ENCODE data around the gene ARSG. TPM values are rescaled to one million over a fixed set of nuclear protein-coding genes. Genes with fewer than 3 reads are reported as not detected.

The ARSG gene
- total and polyA plus RNA-seq, 2 of the 8 experiments (the other 6 are each of a cell fraction or from before 2014, with no cell fraction given): 3.3 to 4.0 TPM

GRCh38 chr17:68421486-68421885, 130.2 kb downstream of the ARSG start:
- Histone ChIP-seq H3K23ac (ENCODE audit: insufficient read length) (no peak overlapping the region), H2BK15ac (ENCODE audit: low read length) (no peak overlapping the region), H3K14ac (ENCODE audit: insufficient read length) (no peak overlapping the region), H3K9me3 (ENCODE audit: insufficient read depth in 2 of 2, low read depth in 1 of 2, low read length in 1 of 2) (no peaks in the 10 kb centered on the region; a peak in 1 of 4 replicates), H3K9ac (replicated peaks in 1 of 4; ENCODE audit: extremely low read depth in 1 of 4, low read depth in 3 of 4, low read length in 3 of 4) (no peak overlapping the region), H2BK120ac (replicated peaks; ENCODE audit: low read depth, low read length) (no peak overlapping the region), H3K27ac (ENCODE audit: low read depth, low read length) (no peak overlapping the region), H3K23me2 (ENCODE audit: low read depth, low read length) (no peaks in the 10 kb centered on the region), H2AFZ (ENCODE audit: low read length) (no peak overlapping the region), H3K79me1 (ENCODE audit: low read depth, low read length) (no peaks in the 10 kb centered on the region), H3K4me2 (ENCODE audit: insufficient read depth in 1 of 2, low read depth in 2 of 2, low read length in 2 of 2) (no peak overlapping the region), H3K18ac (ENCODE audit: extremely low read depth, low read length) (no peak overlapping the region), H3K4me3 (ENCODE audit: extremely low read depth in 1 of 4, insufficient read depth in 2 of 4, low read depth in 3 of 4, low read length in 4 of 4) (no peak overlapping the region), H4K8ac (ENCODE audit: extremely low read depth, insufficient read depth, low read length) (no peak overlapping the region), H4K5ac (ENCODE audit: insufficient read length, low read depth, low read length) (no peak overlapping the region), H3K36me3 (ENCODE audit: control insufficient read depth in 2 of 4, insufficient read depth in 4 of 4, low read length in 3 of 4) (no peaks in the 10 kb centered on the region; a peak in 1 of 8 replicates), H2BK20ac (ENCODE audit: low read length) (no peak overlapping the region), H3K79me2 (ENCODE audit: control insufficient read depth in 1 of 2, insufficient read depth in 2 of 2, low read length in 2 of 2) (no peaks in the 10 kb centered on the region), H3K56ac (replicated peaks; ENCODE audit: insufficient read length, low read depth, low read length) (no peak overlapping the region), H3K4ac (replicated peaks; ENCODE audit: insufficient read length, low read depth, low read length) (no peak overlapping the region), H2BK12ac (ENCODE audit: low read depth, low read length) (no peak overlapping the region), H4K91ac (replicated peaks; ENCODE audit: insufficient read length, low read length) (no peak overlapping the region), H3K4me1 (replicated peaks in 1 of 4; ENCODE audit: control insufficient read depth in 3 of 4, insufficient read depth in 4 of 4, low read length in 3 of 4) (peaks cover 0 to 6% (median 3%) of the 10 kb centered on the region in 4 experiments; a peak in 5 of 7 replicates), H4K20me1 (replicated peaks in 1 of 2; ENCODE audit: control insufficient read depth in 1 of 2, insufficient read depth in 2 of 2, low read length in 2 of 2) (no peaks in the 10 kb centered on the region), H3K27me3 (replicated peaks in 1 of 4; ENCODE audit: control insufficient read depth in 3 of 4, extremely low read depth in 1 of 4, insufficient read depth in 3 of 4, low read length in 3 of 4) (no peaks in the 10 kb centered on the region), H2BK5ac (ENCODE audit: low read depth, low read length) (no peak overlapping the region), H2AK5ac (ENCODE audit: low read depth, low read length) (no peak overlapping the region)
- DNase-seq (ENCODE audit: low read depth in 1 of 2, low spot score in 2 of 2): no peak
- ChIA-PET CTCF (ENCODE audit: partially characterized antibody) (interaction anchor here (1.2 to 1.8 kb wide), 3 partner anchors 16 to 221 kb away, joined by 3 to 5 read pairs (median 3); no protein-coding TSS in a partner anchor), POLR2A (ENCODE audit: partially characterized antibody) (no interaction called here)
- FAIRE-seq: no peak
- WGBS, 2 experiments (ENCODE audit: extremely low coverage in 1 of 2, insufficient coverage in 1 of 2, insufficient read length in 1 of 2, insufficient replicate concordance in 2 of 2, low coverage in 1 of 2, low lambda C conversion rate in 2 of 2, missing lambda C conversion rate in 1 of 2): 83% methylated on average over 9 of the region's 9 CpGs; no CpG with 5 or more reads in 1 of the 2 experiments
- TF ChIP-seq TAF1 (IDR thresholded peaks at IDR 0.05; ENCODE audit: low read depth, low read length): no peak
- no peak for TF ChIP-seq PHF8 (conservative IDR thresholded peaks at IDR 0.05; ENCODE audit: low read depth, low read length)
- no peak for TF ChIP-seq SIN3A (conservative IDR thresholded peaks at IDR 0.05 in 1 of 2, IDR thresholded peaks at IDR 0.05 in 1 of 2; ENCODE audit: low read depth in 1 of 2, low read length in 2 of 2)
- no peak for TF ChIP-seq CBX5 (IDR thresholded peaks at IDR 0.05; ENCODE audit: low read depth, low read length)
- no peak for TF ChIP-seq EP300 (IDR thresholded peaks at IDR 0.05; ENCODE audit: borderline replicate concordance in 1 of 2, low read depth in 2 of 2, low read length in 2 of 2)
- no peak for TF ChIP-seq RBBP5 (IDR thresholded peaks at IDR 0.05; ENCODE audit: borderline replicate concordance, low read depth, low read length)
- TF ChIP-seq JUN (IDR thresholded peaks at IDR 0.05; ENCODE audit: low read depth, low read length): no peak
- TF ChIP-seq MAX (IDR thresholded peaks at IDR 0.05): no peak
- TF ChIP-seq SP2 (IDR thresholded peaks at IDR 0.05; ENCODE audit: low read length): no peak
- TF ChIP-seq ZNF274 (IDR thresholded peaks at IDR 0.05; ENCODE audit: borderline replicate concordance, extremely low read depth, low read length): no peak
- no peak for TF ChIP-seq KDM5A (IDR thresholded peaks at IDR 0.05; ENCODE audit: low read length)
- no peak for TF ChIP-seq SIRT6 (IDR thresholded peaks at IDR 0.05; ENCODE audit: low read length)
- no peak for TF ChIP-seq HDAC6 (IDR thresholded peaks at IDR 0.05; ENCODE audit: low read depth, low read length)
- TF ChIP-seq CTBP2 (IDR thresholded peaks at IDR 0.05; ENCODE audit: borderline replicate concordance, insufficient read depth, insufficient read length, low read length): no peak

Measured in H1 (cell line).